CD4-positive, alpha-beta T cell (primary cell): ENCODE data around the gene TBCD. TPM values are rescaled to one million over a fixed set of nuclear protein-coding genes. Genes with fewer than 3 reads are reported as not detected.

Source experiments
- ATAC-seq: fragments of 200-7000 bp; cut with Tn5 transposase; one replicate; pipeline ENCODE4 v1.10.0; 2022; ENCODE audit warnings: mild to moderate bottlenecking; ENCODE audit not compliant: poor library complexity
- CTCF ChIA-PET: fragments of 350-600 bp; sonication (Branson Sonifier 250); formaldehyde crosslinking; loops from one replicate; lab custom pipeline; 2021; ENCODE audit warnings: antibody characterized with exemption, inconsistent platforms; lab: Charles Lee
- POLR2A ChIA-PET: fragments of 350-600 bp; sonication (Branson Sonifier 250); formaldehyde crosslinking; loops from one replicate; lab custom pipeline; 2021; ENCODE audit warnings: antibody characterized with exemption, inconsistent platforms; lab: Charles Lee
- DNase-seq, 14 experiments: peaks; one replicate each; pipeline ENCODE4 v3.0.0-alpha.2; 2013 to 2020; ENCODE audit warnings: mixed read lengths in 2 of 14
- H3K27ac ChIP-seq, 2 donors: one replicate each; pipeline versions ENCODE4 v1.5.1 to v1.7.0; 2013; ENCODE audit warnings: low read length in 2 of 2, low read depth in 1 of 2, mild to moderate bottlenecking in 1 of 2
- H3K27me3 ChIP-seq, 2 experiments: 1 replicate in 1 of 2; 2 replicates in 1 of 2; pipeline versions ENCODE4 v1.6.1 to v1.7.0; 2013; ENCODE audit warnings: low read length in 2 of 2, control low read depth in 1 of 2, mild to moderate bottlenecking in 1 of 2, moderate library complexity in 1 of 2; ENCODE audit not compliant: insufficient read depth in 2 of 2, control insufficient read depth in 1 of 2
- H3K36me3 ChIP-seq: one replicate; pipeline ENCODE4 v1.6.1; 2013; ENCODE audit warnings: low read length, control low read depth; ENCODE audit not compliant: insufficient read depth
- H3K4me1 ChIP-seq: one replicate; pipeline ENCODE4 v1.6.1; 2013; ENCODE audit warnings: low read length, control low read depth; ENCODE audit not compliant: insufficient read depth
- H3K4me3 ChIP-seq: one replicate; pipeline ENCODE4 v1.5.1; 2013; ENCODE audit warnings: mild to moderate bottlenecking, low read length, moderate library complexity
- H3K9me3 ChIP-seq, 2 experiments: 1 replicate in 1 of 2; 2 replicates in 1 of 2; pipeline versions ENCODE4 v1.6.1 to v1.7.0; 2013; ENCODE audit warnings: low read length in 2 of 2, mild to moderate bottlenecking in 2 of 2, control low read depth in 1 of 2, moderate library complexity in 1 of 2; ENCODE audit not compliant: control insufficient read depth in 1 of 2, insufficient read depth in 1 of 2
- H3K27ac Mint-ChIP-seq: one replicate; pipeline ENCODE4 v1.8.0; 2020; ENCODE audit warnings: mixed read lengths
- H3K27me3 Mint-ChIP-seq: one replicate; pipeline ENCODE4 v1.8.0; 2021; ENCODE audit warnings: mixed read lengths
- H3K36me3 Mint-ChIP-seq: one replicate; pipeline ENCODE4 v1.8.0; 2021; ENCODE audit warnings: low read depth, mixed read lengths
- H3K4me1 Mint-ChIP-seq: one replicate; pipeline ENCODE4 v1.8.0; 2021; ENCODE audit warnings: low read depth, mixed read lengths
- H3K4me3 Mint-ChIP-seq: one replicate; pipeline ENCODE4 v1.8.0; 2020; ENCODE audit warnings: mild to moderate bottlenecking, mixed read lengths
- H3K9me3 Mint-ChIP-seq: one replicate; pipeline ENCODE4 v1.8.0; 2020; ENCODE audit warnings: mixed read lengths
- intact Hi-C, 2 experiments: fragments of 100-400 bp; cut with DNase I in 1 of 2; cut with micrococcal nuclease in 1 of 2; formaldehyde crosslinking; loops; one replicate each; pipeline versions ENCODE4 v1.15.1 to v1.9.0; 2023 to 2025; cut with DNase I, micrococcal nuclease
- total RNA-seq, 174 experiments: library from RNA in 2 of 174; stranded (reverse) in 2 of 174; gene quantifications; one replicate each; pipeline ENCODE4 v1.2.3 and lab custom pipeline; 2021 to 2026
- TF ChIP-seq, protein P1 (sequence below): fragments of 200-600 bp; IDR thresholded peaks from one replicate; pipeline ENCODE4 v1.8.0; 2022; ENCODE audit warnings: antibody characterized with exemption, mild to moderate bottlenecking

The TBCD gene
- total RNA-seq, 2 experiments from 2014 or later, result 74.6 to 80.3 TPM

DNA sequence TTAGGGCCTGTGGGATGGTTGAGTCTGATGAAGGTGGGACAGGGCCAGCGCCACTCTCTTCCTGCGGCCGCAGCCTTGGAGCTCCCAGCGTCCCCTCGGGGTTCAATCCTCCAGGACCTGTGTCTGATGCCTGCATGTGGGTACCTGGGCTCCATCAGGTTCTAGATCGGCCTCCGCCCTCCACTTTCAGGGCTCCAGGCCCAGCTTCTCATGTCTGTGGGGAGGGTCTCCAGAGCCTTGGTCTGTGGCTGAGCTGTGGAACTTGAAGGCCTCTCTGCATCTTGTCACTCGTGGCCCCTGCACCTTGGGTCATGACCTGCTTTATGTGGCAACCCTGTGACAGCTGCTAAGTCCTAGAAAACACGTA, 177.8 kb downstream of the TBCD start:
- Mint-ChIP-seq H3K4me3 (no peak overlapping the region), H3K36me3 (peaks cover 68% of the 10 kb centered on the region), H3K27ac (no peak overlapping the region), H3K9me3 (no peaks in the 10 kb centered on the region), H3K4me1 (no peaks in the 10 kb centered on the region), H3K27me3 (no peaks in the 10 kb centered on the region)
- DNase-seq (no peak), ATAC-seq (no peak)
- Histone ChIP-seq H3K27ac (no peak overlapping the region), H3K4me3 (no peak overlapping the region), H3K4me1 (no peaks in the 10 kb centered on the region), H3K36me3 (peaks cover 92% of the 10 kb centered on the region), H3K27me3 (no peaks in the 10 kb centered on the region), H3K9me3 (no peaks in the 10 kb centered on the region)
- CTCF ChIA-PET, result no interaction called here
- intact Hi-C loops, result no loop called here
- POLR2A ChIA-PET, result no interaction called here
- TF ChIP-seq, protein P1, sequence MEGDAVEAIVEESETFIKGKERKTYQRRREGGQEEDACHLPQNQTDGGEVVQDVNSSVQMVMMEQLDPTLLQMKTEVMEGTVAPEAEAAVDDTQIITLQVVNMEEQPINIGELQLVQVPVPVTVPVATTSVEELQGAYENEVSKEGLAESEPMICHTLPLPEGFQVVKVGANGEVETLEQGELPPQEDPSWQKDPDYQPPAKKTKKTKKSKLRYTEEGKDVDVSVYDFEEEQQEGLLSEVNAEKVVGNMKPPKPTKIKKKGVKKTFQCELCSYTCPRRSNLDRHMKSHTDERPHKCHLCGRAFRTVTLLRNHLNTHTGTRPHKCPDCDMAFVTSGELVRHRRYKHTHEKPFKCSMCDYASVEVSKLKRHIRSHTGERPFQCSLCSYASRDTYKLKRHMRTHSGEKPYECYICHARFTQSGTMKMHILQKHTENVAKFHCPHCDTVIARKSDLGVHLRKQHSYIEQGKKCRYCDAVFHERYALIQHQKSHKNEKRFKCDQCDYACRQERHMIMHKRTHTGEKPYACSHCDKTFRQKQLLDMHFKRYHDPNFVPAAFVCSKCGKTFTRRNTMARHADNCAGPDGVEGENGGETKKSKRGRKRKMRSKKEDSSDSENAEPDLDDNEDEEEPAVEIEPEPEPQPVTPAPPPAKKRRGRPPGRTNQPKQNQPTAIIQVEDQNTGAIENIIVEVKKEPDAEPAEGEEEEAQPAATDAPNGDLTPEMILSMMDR, result no peak

DNA sequence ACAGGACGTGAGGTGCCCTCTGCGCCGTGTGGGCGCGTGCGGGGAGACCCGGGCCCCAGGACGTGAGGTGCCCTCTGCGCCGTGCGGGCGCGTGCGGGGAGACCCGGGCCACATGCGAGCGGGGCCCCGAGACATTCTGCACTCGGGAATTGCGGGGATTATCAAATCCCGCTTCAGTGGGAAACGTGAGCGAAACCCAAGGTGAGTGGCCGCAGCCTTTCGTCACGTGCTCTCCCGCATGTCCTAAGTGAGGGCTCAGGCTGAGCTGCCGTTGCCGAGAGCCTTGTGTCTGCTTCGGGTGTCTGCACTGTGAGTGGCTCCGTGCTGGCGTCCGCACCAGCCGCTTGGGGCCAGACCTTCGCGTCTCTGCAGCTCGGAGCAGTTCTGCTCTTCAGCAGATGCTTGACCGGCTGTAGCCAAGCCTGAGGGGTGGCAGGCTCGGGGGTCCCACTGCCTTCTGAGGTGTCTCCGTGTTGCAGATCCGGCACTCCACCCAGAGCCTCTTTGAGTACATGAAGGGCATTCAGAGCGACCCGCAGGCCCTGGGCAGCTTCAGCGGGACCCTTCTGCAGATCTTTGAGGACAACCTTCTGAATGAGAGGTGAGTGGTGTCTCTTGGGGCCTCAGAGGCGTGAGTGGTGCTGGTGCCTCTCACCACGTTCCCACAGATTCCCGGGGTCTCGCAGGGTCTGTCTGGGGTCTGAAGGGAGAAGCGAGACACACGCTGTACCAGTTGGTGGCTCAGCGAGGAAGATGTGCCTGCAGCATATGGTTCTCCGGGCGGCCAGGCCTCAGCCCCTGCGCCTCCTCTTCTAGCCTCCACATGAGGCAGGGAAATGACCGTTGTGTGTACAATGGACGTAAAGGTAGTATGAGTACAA, 178.4 kb downstream of the TBCD start:
- intact Hi-C loops, result no loop called here
- CTCF ChIA-PET, result no interaction called here
- Histone ChIP-seq H3K27me3 (no peaks in the 10 kb centered on the region), H3K36me3 (peaks cover 87% of the 10 kb centered on the region), H3K4me1 (no peaks in the 10 kb centered on the region), H3K27ac (no peak overlapping the region), H3K9me3 (no peaks in the 10 kb centered on the region), H3K4me3 (no peak overlapping the region)
- Mint-ChIP-seq H3K4me1 (no peaks in the 10 kb centered on the region), H3K27me3 (no peaks in the 10 kb centered on the region), H3K9me3 (no peaks in the 10 kb centered on the region), H3K36me3 (peaks cover 73% of the 10 kb centered on the region), H3K27ac (no peak overlapping the region), H3K4me3 (no peak overlapping the region)
- ATAC-seq (no peak), DNase-seq (peak in 1 of 14 experiments; percentile 29)
- TF ChIP-seq, protein P1, result no peak
- POLR2A ChIA-PET, result no interaction called here

DNA sequence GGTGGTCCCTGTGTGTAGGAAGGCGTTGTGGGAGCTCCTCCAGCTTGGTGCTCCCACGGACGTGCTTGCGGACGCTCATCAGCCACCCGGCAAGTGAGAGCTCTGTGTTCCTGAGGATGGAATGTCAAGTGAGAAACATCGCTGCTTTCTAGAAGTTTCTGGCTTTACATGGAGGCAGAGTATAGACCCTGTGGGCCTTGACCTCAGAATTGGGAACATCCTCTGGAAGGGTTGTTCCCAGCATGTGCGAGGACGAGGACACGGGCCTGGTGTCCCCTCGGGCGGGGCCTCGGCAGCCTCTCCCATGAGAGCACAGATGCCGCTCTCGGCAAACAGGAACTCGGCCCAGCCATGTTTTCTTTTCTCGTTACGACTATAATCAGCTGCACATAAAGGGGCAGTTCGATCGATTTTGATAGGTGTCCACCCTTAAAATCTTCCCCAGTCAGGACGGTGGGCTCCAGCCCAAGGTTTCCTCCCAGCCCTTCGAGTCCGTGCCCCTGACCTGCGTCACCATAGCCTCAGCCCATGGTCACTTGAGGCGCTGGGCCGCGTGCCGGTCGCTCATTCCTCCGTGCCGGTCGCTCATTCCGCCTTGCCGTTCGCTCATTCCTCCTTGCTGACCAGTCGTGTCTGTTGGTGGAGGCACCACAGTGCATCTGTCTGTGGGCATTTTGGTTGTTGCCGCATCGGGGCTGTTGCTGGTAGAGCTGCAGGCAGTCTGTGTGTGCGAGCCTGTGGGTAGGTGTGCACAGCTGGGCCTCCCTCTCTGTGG, 179.2 kb downstream of the TBCD start:
- POLR2A ChIA-PET, result no interaction called here
- Histone ChIP-seq H3K36me3 (peaks cover 84% of the 10 kb centered on the region), H3K27me3 (no peaks in the 10 kb centered on the region), H3K4me1 (no peaks in the 10 kb centered on the region), H3K27ac (no peak overlapping the region), H3K4me3 (no peak overlapping the region), H3K9me3 (no peaks in the 10 kb centered on the region)
- H3K9me3 Mint-ChIP-seq, result no peaks in the 10 kb centered on the region
- CTCF ChIA-PET, result no interaction called here
- no peak overlapping the region for H3K4me3 Mint-ChIP-seq
- no peaks in the 10 kb centered on the region for H3K4me1 Mint-ChIP-seq
- H3K27ac Mint-ChIP-seq, result no peak overlapping the region
- TF ChIP-seq, protein P1, result no peak
- H3K36me3 Mint-ChIP-seq, result peaks cover 81% of the 10 kb centered on the region
- DNase-seq (peak in 1 of 14 experiments; percentile 27), ATAC-seq (no peak)
- H3K27me3 Mint-ChIP-seq, result no peaks in the 10 kb centered on the region
- intact Hi-C loops, result no loop called here
